A549 (cell line): ENCODE data around the gene RANBP6. TPM values are rescaled to one million over a fixed set of nuclear protein-coding genes. Genes with fewer than 3 reads are reported as not detected.

Experiments used
- ATAC-seq, 2 experiments: fragments of 200-7000 bp in 1 of 2; fragments of >200 bp in 1 of 2; cut with Nextera tagmentation in 1 of 2; cut with Tn5 transposase in 1 of 2; 3 replicates each; pipeline versions ENCODE4 v1.8.0 to v1.9.1; 2018 to 2020; ENCODE audit warnings: mild to moderate bottlenecking in 1 of 2, moderate library complexity in 1 of 2
- CTCF ChIA-PET: fragments of 300-600 bp; sonication (Branson Sonifier 250); formaldehyde crosslinking; extraction: SDS; loops from one replicate; lab custom pipeline; 2021; ENCODE audit warnings: antibody characterized with exemption, inconsistent platforms; lab: Yijun Ruan, JAX
- POLR2A ChIA-PET: fragments of 350-600 bp; formaldehyde crosslinking; extraction: SDS; loops from one replicate; lab custom pipeline; 2021; ENCODE audit warnings: antibody characterized with exemption, inconsistent platforms; lab: Yijun Ruan, JAX
- DNase-seq, 2 experiments: peaks; one replicate each; pipeline versions ENCODE4 v3.0.0 to v3.0.0-alpha.2; 2011 to 2016; ENCODE audit warnings: low read depth in 1 of 2, low spot score in 1 of 2
- FAIRE-seq: peaks from 2 replicates; lab custom pipeline; 2011; peaks lifted over from hg19 to GRCh38; lab: Jason Lieb, UNC
- H3K27ac ChIP-seq, 2 experiments: fragments of >200 bp; sonication (Bioruptor Twin); formaldehyde crosslinking; 3 replicates each; pipeline ENCODE4 v1.5.1; 2016 to 2017
- H3K4me1 ChIP-seq: fragments of >200 bp; sonication (Bioruptor Twin); formaldehyde crosslinking; 3 replicates; pipeline ENCODE4 v1.6.1; 2016
- H3K4me2 ChIP-seq: fragments of >200 bp; sonication (Bioruptor Twin); formaldehyde crosslinking; 3 replicates; pipeline ENCODE4 v1.6.1; 2016
- H3K4me3 ChIP-seq: fragments of >200 bp; sonication (Bioruptor Twin); formaldehyde crosslinking; 3 replicates; pipeline ENCODE4 v1.5.1; 2016
- H3K9me3 ChIP-seq: fragments of >200 bp; sonication (Bioruptor Twin); formaldehyde crosslinking; 3 replicates; pipeline ENCODE4 v1.6.1; 2016
- ATOH8 ChIP-seq: fragments of 250-450 bp; sonication (Bioruptor Pico); IDR thresholded peaks from 2 replicates; pipeline ENCODE4 v1.5.0; 2020; ENCODE audit warnings: low read depth, mild to moderate bottlenecking, moderate library complexity
- CHD4 ChIP-seq: fragments of 200-600 bp; sonication (generic); IDR thresholded peaks from 2 replicates; pipeline ENCODE4 v1.6.1; 2016; ENCODE audit warnings: antibody characterized with exemption, mild to moderate bottlenecking, borderline replicate concordance
- EHF ChIP-seq: fragments of 250-450 bp; sonication (Bioruptor Pico); IDR thresholded peaks from 2 replicates; pipeline ENCODE4 v1.5.0; 2020; ENCODE audit warnings: mild to moderate bottlenecking
- EP300 ChIP-seq, 2 experiments: fragments of >200 bp; sonication (Bioruptor Twin); formaldehyde crosslinking; IDR thresholded peaks; 2 replicates in 1 of 2; 3 replicates in 1 of 2; pipeline ENCODE4 v1.6.1; 2016 to 2017
- FOSB ChIP-seq: fragments of 250-450 bp; sonication (Bioruptor Pico); IDR thresholded peaks from 2 replicates; pipeline ENCODE4 v1.5.0; 2020; ENCODE audit warnings: mild to moderate bottlenecking, moderate library complexity
- HES2 ChIP-seq: fragments of >200 bp; sonication (Bioruptor Twin); formaldehyde crosslinking; IDR thresholded peaks from 2 replicates; pipeline ENCODE4 v1.6.1; 2016
- HOXA7 ChIP-seq: fragments of 250-450 bp; sonication (Bioruptor Pico); IDR thresholded peaks from 2 replicates; pipeline ENCODE4 v1.5.0; 2020; ENCODE audit warnings: mild to moderate bottlenecking, moderate library complexity
- MAX ChIP-seq: IDR thresholded peaks from 2 replicates; pipeline ENCODE4 v1.6.1; 2012
- MAZ ChIP-seq: fragments of 150-350 bp; IDR thresholded peaks from 2 replicates; pipeline ENCODE4 v1.6.1; 2014; ENCODE audit warnings: antibody characterized with exemption, low read depth, low read length, borderline replicate concordance
- NFE2L2 ChIP-seq: fragments of 150-350 bp; conservative IDR thresholded peaks from 2 replicates; pipeline ENCODE4 v1.6.1; 2014; ENCODE audit warnings: low read length
- NR3C1 ChIP-seq: fragments of >200 bp; sonication (Bioruptor Twin); formaldehyde crosslinking; IDR thresholded peaks from 3 replicates; pipeline ENCODE4 v1.6.1; 2017
- REST ChIP-seq: fragments of 200-600 bp; sonication (generic); IDR thresholded peaks from 2 replicates; pipeline ENCODE4 v1.6.1; 2016; ENCODE audit warnings: antibody characterized with exemption, mild to moderate bottlenecking, moderate library complexity
- RFX5 ChIP-seq: fragments of 450-650 bp; IDR thresholded peaks from 2 replicates; pipeline ENCODE4 v1.7.1; 2014; ENCODE audit warnings: antibody characterized with exemption, mild to moderate bottlenecking, moderate library complexity
- SMC3 ChIP-seq: fragments of >200 bp; sonication (Bioruptor Twin); formaldehyde crosslinking; IDR thresholded peaks from 3 replicates; pipeline ENCODE4 v1.6.1; 2018; ENCODE audit warnings: inconsistent platforms
- TFCP2L1 ChIP-seq: fragments of 250-450 bp; sonication (Bioruptor Pico); IDR thresholded peaks from 2 replicates; pipeline ENCODE4 v1.5.0; 2021; ENCODE audit warnings: mild to moderate bottlenecking
- ZC3H11A ChIP-seq: fragments of 450-650 bp; IDR thresholded peaks from 2 replicates; pipeline ENCODE4 v1.6.1; 2014; ENCODE audit warnings: antibody characterized with exemption, mild to moderate bottlenecking
- ZFP36 ChIP-seq: fragments of 450-650 bp; IDR thresholded peaks from 2 replicates; pipeline ENCODE4 v1.6.1; 2014; ENCODE audit warnings: borderline replicate concordance; ENCODE audit not compliant: partially characterized antibody
- ZSCAN20 ChIP-seq: fragments of 250-450 bp; sonication (Bioruptor Pico); IDR thresholded peaks from 2 replicates; pipeline ENCODE4 v1.8.0; 2022; ENCODE audit warnings: mild to moderate bottlenecking, moderate library complexity
- WGBS: methylation state at CpG from one replicate; pipeline ENCODE4 v1.1.6; 2017; ENCODE audit errors: missing lambda C conversion rate; 5-methylcytosine and 5-hydroxymethylcytosine counted together
- polyA plus RNA-seq, 4 experiments: library from polyadenylated mRNA; depleted of rRNA in 3 of 4; stranded (reverse); fragments of >200 nt; fragmentation: RNase III in 1 of 4; extraction: RNeasy Plus Mini Kit Qiagen cat#74134 plus additional on column Dnase treatment in 1 of 4; gene quantifications; 2 replicates in 3 of 4; 3 replicates in 1 of 4; pipeline ENCODE4 v1.2.3, GENCODE V29; 2011 to 2017
- TF ChIP-seq, protein P1 (sequence below): fragments of >200 bp; sonication (Bioruptor Twin); formaldehyde crosslinking; IDR thresholded peaks from 3 replicates; pipeline ENCODE4 v1.5.1; 2016

The RANBP6 gene
- polyA plus RNA-seq, 2 of the 4 experiments (the other 2 are of a cell fraction) = 17.4 to 19.6 TPM

- no peak for TF ChIP-seq ATOH8
Measured at GRCh38 chr9:6045364-6045763, 29.9 kb upstream of the RANBP6 start (continued).

- FAIRE-seq (peak; percentile 28), DNase-seq (no peak), ATAC-seq (no peak)
- no peak overlapping the region for H3K4me2 ChIP-seq
- CTCF ChIA-PET = interaction anchor here (1.0 to 1.9 kb wide), 2 partner anchors 9 to 16 kb away, joined by 3 to 6 read pairs; no protein-coding TSS in a partner anchor
- no peaks in the 10 kb centered on the region for H3K4me1 ChIP-seq
- POLR2A ChIA-PET = no interaction called here
- H3K27ac ChIP-seq = no peak overlapping the region
- no peak for TF ChIP-seq EP300 (IDR thresholded peaks at IDR 0.05)
- no peak for TF ChIP-seq SMC3
- TF ChIP-seq EHF (CRISPR knock-in tag) = no peak
- TF ChIP-seq REST = no peak
- TF ChIP-seq ZFP36 = no peak
- TF ChIP-seq ZC3H11A = no peak
- no peak for TF ChIP-seq NR3C1
- no peak for TF ChIP-seq RFX5
- TF ChIP-seq, protein P1, sequence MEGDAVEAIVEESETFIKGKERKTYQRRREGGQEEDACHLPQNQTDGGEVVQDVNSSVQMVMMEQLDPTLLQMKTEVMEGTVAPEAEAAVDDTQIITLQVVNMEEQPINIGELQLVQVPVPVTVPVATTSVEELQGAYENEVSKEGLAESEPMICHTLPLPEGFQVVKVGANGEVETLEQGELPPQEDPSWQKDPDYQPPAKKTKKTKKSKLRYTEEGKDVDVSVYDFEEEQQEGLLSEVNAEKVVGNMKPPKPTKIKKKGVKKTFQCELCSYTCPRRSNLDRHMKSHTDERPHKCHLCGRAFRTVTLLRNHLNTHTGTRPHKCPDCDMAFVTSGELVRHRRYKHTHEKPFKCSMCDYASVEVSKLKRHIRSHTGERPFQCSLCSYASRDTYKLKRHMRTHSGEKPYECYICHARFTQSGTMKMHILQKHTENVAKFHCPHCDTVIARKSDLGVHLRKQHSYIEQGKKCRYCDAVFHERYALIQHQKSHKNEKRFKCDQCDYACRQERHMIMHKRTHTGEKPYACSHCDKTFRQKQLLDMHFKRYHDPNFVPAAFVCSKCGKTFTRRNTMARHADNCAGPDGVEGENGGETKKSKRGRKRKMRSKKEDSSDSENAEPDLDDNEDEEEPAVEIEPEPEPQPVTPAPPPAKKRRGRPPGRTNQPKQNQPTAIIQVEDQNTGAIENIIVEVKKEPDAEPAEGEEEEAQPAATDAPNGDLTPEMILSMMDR = no peak
- TF ChIP-seq FOSB (CRISPR knock-in tag) = no peak
- no peak for TF ChIP-seq ZSCAN20 (CRISPR knock-in tag)
- no peak for TF ChIP-seq TFCP2L1 (CRISPR knock-in tag)
- no peak for TF ChIP-seq MAZ
- no peak for TF ChIP-seq HES2
- no peak for TF ChIP-seq HOXA7 (CRISPR knock-in tag)
- TF ChIP-seq, all 56 proteins: peak for 0
- WGBS = 75% methylated on average over 3 of the region's 3 CpGs
- Histone ChIP-seq H3K9me3 (no peaks in the 10 kb centered on the region), H3K4me3 (no peak overlapping the region)
Measured at GRCh38 chr9:6040077-6040476, 24.7 kb upstream of the RANBP6 start.

GRCh38 chr9:6036391-6036790, 21.0 kb upstream of the RANBP6 start:
- no peak for TF ChIP-seq NFE2L2
- no peak for TF ChIP-seq CHD4
- TF ChIP-seq MAX = no peak
- no peak for TF ChIP-seq ZSCAN20 (CRISPR knock-in tag)
- TF ChIP-seq, all 56 proteins: peak for 0
- Histone ChIP-seq H3K9me3 (no peaks in the 10 kb centered on the region), H3K4me1 (no peaks in the 10 kb centered on the region), H3K4me3 (no peak overlapping the region), H3K4me2 (no peak overlapping the region), H3K27ac (no peak overlapping the region)
- CTCF ChIA-PET = interaction anchor here (1.0 kb wide), 1 partner anchor 9 kb away, joined by 3 read pairs; no protein-coding TSS in a partner anchor
- no peak for ATAC-seq
- FAIRE-seq = no peak
- no peak for DNase-seq
- POLR2A ChIA-PET = no interaction called here
- WGBS = 77% methylated on average over 3 of the region's 3 CpGs
